ENCODE data around the gene PTPRM.

Gene PTPRM

DNA sequence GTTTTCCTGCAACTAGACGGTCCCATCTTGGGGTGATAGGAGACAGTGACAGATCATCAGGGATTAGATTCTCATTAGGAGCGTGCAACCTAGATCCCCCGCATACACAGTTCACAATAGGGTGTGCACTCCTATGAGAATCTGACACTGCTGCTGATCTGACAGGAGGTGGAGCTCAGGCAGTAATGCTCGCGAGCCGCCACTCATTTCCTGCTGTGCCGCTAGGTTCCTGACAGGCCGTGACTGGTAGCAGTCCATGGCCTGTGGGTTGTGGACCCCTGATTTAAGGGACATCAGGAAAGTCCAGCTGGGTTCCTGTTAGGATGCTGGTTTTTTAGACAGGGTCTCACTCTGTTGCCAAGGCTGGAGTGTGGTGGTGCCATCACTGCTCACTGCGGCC lies 48.7 kb downstream of the PTPRM start:
- H3K9me2 ChIP-seq (replicated peaks; ENCODE audit: insufficient read depth, low read length): no peaks in the 10 kb centered on the region
- no peak for TF ChIP-seq CTCF (IDR thresholded peaks at IDR 0.05; ENCODE audit: insufficient read depth, low read length, poor library complexity, severe bottlenecking)
- TF ChIP-seq EZH2phosphoT487 (conservative IDR thresholded peaks at IDR 0.05; ENCODE audit: low read length): no peak
- no peaks in the 10 kb centered on the region for H3K36me3 ChIP-seq (ENCODE audit: low read length)
- H2AFZ ChIP-seq (ENCODE audit: low read depth, low read length, severe bottlenecking): no peak overlapping the region
- H3K9me3 ChIP-seq (ENCODE audit: insufficient read depth, low read length): no peaks in the 10 kb centered on the region
- H3K27ac ChIP-seq (ENCODE audit: low read depth, low read length): no peak overlapping the region
- H3K4me3 ChIP-seq (ENCODE audit: insufficient read depth, low read length, poor library complexity, severe bottlenecking): no peak overlapping the region
- no peaks in the 10 kb centered on the region for H3K27me3 ChIP-seq (ENCODE audit: low read length)
- H4K20me1 ChIP-seq (ENCODE audit: low read depth, low read length): no peaks in the 10 kb centered on the region
- H3K4me2 ChIP-seq (ENCODE audit: low read depth, low read length, poor library complexity, severe bottlenecking): no peak overlapping the region
- H3K9ac ChIP-seq (ENCODE audit: low read length): no peak overlapping the region
- H3K79me2 ChIP-seq (ENCODE audit: insufficient read depth, low read length): no peaks in the 10 kb centered on the region
- H3F3A ChIP-seq (ENCODE audit: insufficient read depth): no peaks in the 10 kb centered on the region

DNA sequence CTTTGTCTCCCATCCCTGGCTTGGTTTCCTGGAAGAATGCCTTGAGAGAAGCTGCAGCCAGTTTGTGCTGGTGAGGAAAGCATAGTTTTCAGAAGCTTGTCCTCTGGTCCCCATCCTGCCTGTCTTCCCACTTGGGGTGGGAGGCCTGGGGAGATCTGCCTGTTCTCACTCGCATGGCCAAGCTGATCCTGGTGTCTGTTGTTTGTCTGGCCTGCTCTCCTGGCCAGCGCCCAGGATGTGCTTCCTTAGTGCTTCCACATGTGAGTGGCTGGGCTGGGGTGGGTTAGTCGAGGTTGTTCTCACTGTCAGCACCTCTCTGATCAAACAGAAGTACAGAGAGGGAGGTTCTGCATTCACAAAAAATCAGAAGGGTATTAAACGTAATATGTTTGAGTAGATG lies 49.5 kb downstream of the PTPRM start:
- no peak overlapping the region for H3K27ac ChIP-seq (ENCODE audit: low read depth, low read length)

DNA sequence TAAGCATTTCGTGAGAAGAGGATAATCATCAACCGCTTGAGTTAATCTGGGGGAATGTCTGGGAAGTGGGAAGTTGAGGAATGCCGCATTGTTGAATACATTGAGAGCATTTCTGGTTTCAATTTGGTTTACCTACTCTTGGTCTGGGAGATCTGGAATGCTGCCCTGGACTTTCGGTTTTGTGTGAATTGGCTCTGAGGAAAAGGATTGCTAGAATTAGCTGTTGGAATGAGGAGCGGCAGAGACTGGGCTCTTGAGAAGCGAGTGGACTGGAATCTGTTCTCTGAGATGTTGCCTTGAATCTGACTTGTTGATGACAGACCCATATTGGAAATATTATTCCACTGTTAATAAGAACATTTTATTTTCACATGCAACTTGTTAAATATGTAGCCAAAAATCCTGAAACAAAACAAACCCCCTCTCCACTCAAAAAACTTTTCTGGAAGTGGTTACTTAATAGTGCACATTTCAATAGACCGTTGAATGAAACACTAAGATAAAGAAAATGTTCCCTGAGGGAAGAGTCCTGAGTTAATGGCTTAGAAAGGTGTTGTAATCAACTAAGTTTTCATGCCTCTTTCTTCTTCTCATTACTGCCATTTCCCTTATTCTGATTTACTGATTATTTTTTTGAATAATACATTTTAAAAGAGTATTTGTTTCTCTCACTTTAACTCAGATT lies 50.8 kb downstream of the PTPRM start:
- Histone ChIP-seq H3K9ac (ENCODE audit: low read length) (no peak overlapping the region), H3K4me3 (ENCODE audit: insufficient read depth, low read length, poor library complexity, severe bottlenecking) (no peak overlapping the region), H3K79me2 (ENCODE audit: insufficient read depth, low read length) (no peaks in the 10 kb centered on the region), H2AFZ (ENCODE audit: low read depth, low read length, severe bottlenecking) (no peak overlapping the region), H4K20me1 (ENCODE audit: low read depth, low read length) (no peaks in the 10 kb centered on the region), H3F3A (ENCODE audit: insufficient read depth) (no peaks in the 10 kb centered on the region), H3K27ac (ENCODE audit: low read depth, low read length) (no peak overlapping the region), H3K36me3 (ENCODE audit: low read length) (no peaks in the 10 kb centered on the region), H3K4me2 (ENCODE audit: low read depth, low read length, poor library complexity, severe bottlenecking) (no peak overlapping the region), H3K27me3 (ENCODE audit: low read length) (no peaks in the 10 kb centered on the region), H3K9me3 (ENCODE audit: insufficient read depth, low read length) (no peaks in the 10 kb centered on the region), H3K9me2 (replicated peaks; ENCODE audit: insufficient read depth, low read length) (no peaks in the 10 kb centered on the region)
- TF ChIP-seq EZH2phosphoT487 (conservative IDR thresholded peaks at IDR 0.05; ENCODE audit: low read length): no peak
- TF ChIP-seq CTCF (IDR thresholded peaks at IDR 0.05; ENCODE audit: insufficient read depth, low read length, poor library complexity, severe bottlenecking): no peak

More for the DNA sequence above, 49.5 kb downstream of the PTPRM start:
- Histone ChIP-seq H3K9me3 (ENCODE audit: insufficient read depth, low read length) (no peaks in the 10 kb centered on the region), H4K20me1 (ENCODE audit: low read depth, low read length) (no peaks in the 10 kb centered on the region), H3K4me3 (ENCODE audit: insufficient read depth, low read length, poor library complexity, severe bottlenecking) (no peak overlapping the region), H3F3A (ENCODE audit: insufficient read depth) (no peaks in the 10 kb centered on the region), H3K36me3 (ENCODE audit: low read length) (no peaks in the 10 kb centered on the region), H3K9me2 (replicated peaks; ENCODE audit: insufficient read depth, low read length) (no peaks in the 10 kb centered on the region), H3K9ac (ENCODE audit: low read length) (no peak overlapping the region), H3K4me2 (ENCODE audit: low read depth, low read length, poor library complexity, severe bottlenecking) (no peak overlapping the region), H3K27me3 (ENCODE audit: low read length) (no peaks in the 10 kb centered on the region), H3K79me2 (ENCODE audit: insufficient read depth, low read length) (no peaks in the 10 kb centered on the region), H2AFZ (ENCODE audit: low read depth, low read length, severe bottlenecking) (no peak overlapping the region)
- TF ChIP-seq EZH2phosphoT487 (conservative IDR thresholded peaks at IDR 0.05; ENCODE audit: low read length): no peak
- no peak for TF ChIP-seq CTCF (IDR thresholded peaks at IDR 0.05; ENCODE audit: insufficient read depth, low read length, poor library complexity, severe bottlenecking)

Data from SU-DHL-6 (cell line).